HL-60 (cell line): Measurements from ENCODE around the gene ZBTB3.
A peak's percentile ranks its signal among the peaks of the same experiment; 100 is the strongest.

Experiments
- DNase-seq, 2 experiments: peaks; one replicate each; pipeline ENCODE4 v3.0.0-alpha.2; 2010 to 2020; ENCODE audit warnings: low read depth in 1 of 2, low spot score in 1 of 2
- H3K27ac ChIP-seq: fragments of 250-450 bp; sonication (Bioruptor Pico); replicated peaks from 2 replicates; pipeline ENCODE4 v1.5.1; 2020; ENCODE audit warnings: mild to moderate bottlenecking, moderate library complexity
- H3K27me3 ChIP-seq: fragments of 250-450 bp; sonication (Bioruptor Pico); 2 replicates; pipeline ENCODE4 v1.5.1; 2021; ENCODE audit warnings: mild to moderate bottlenecking, moderate library complexity; ENCODE audit not compliant: insufficient read depth, poor library complexity, severe bottlenecking
- H3K4me3 ChIP-seq: replicated peaks from 2 replicates; pipeline ENCODE4 v1.5.1; 2011; ENCODE audit warnings: mild to moderate bottlenecking, control low read depth, low read length; ENCODE audit not compliant: insufficient read depth
- CTCF ChIP-seq: IDR thresholded peaks from one replicate; pipeline ENCODE4 v1.5.1; 2011; ENCODE audit warnings: low read length, control low read depth, inconsistent platforms; ENCODE audit not compliant: insufficient read depth
- GABPA ChIP-seq: IDR thresholded peaks from 2 replicates; pipeline ENCODE4 v1.6.1; 2012; ENCODE audit warnings: low read depth
- POLR2AphosphoS5 ChIP-seq: IDR thresholded peaks from 2 replicates; pipeline ENCODE4 v1.6.1; 2012; ENCODE audit warnings: low read depth
- REST ChIP-seq: IDR thresholded peaks from 2 replicates; pipeline ENCODE4 v1.6.1; 2012; ENCODE audit warnings: low read depth; ENCODE audit not compliant: insufficient replicate concordance
- SPI1 ChIP-seq: IDR thresholded peaks from 2 replicates; pipeline ENCODE4 v1.6.1; 2012; ENCODE audit warnings: low read depth, mild to moderate bottlenecking, borderline replicate concordance

ZBTB3 gene

GRCh38 chr11:62727872-62728170 lies 26.1 kb downstream of the ZBTB3 start:
- TF ChIP-seq REST (no peak), SPI1 (no peak), GABPA (no peak)
- no peaks in the 10 kb centered on the region for H3K27me3 ChIP-seq
- H3K4me3 ChIP-seq: peak overlapping the region; percentile 73
- H3K27ac ChIP-seq: peak overlapping the region; percentile 89
- DNase-seq: peak; percentile 88 to 97

- H3K27ac ChIP-seq: peak within 1 kb of the TSS; percentile 89
- peak; percentile 99 for DNase-seq
- TF ChIP-seq REST (peak; percentile 41), SPI1 (peak; percentile 80; the same call in 1 of the 2 replicates), POLR2AphosphoS5 (peak; percentile 93), CTCF (no peak), GABPA (0 out of 2 replicates have a peak, but pooled peaks have one; percentile 33)
- H3K4me3 ChIP-seq: peak within 1 kb of the TSS; percentile 93
- H3K27me3 ChIP-seq: no peaks in the 10 kb centered on the region
These were observed 26.6 kb downstream of the ZBTB3 start, which contains the start of gene HNRNPUL2 for GRCh38 chr11:62727165-62727871. Gene HNRNPUL2, minus strand, starts transcription at chr11:62727457. Its CDS starts 301 bp downstream, at chr11:62727156.

GRCh38 chr11:62726915-62727164 lies 27.1 kb downstream of the ZBTB3 start:
- H3K4me3 ChIP-seq: peak overlapping the region; percentile 93
- peak overlapping the region; percentile 89 for H3K27ac ChIP-seq
- TF ChIP-seq REST (no peak), GABPA (no peak), CTCF (no peak), POLR2AphosphoS5 (no peak), SPI1 (no peak)
- DNase-seq: no peak
- no peaks in the 10 kb centered on the region for H3K27me3 ChIP-seq
